A204.1 (cell line): ENCODE results near the gene EXTL2.
"Not testable (repeated sequence)": the region's sequence is repeated elsewhere in the genome, so short reads cannot be mapped to it uniquely, and the experiment has no call there.

ENCODE experiments used
- FAIRE-seq: peaks from 2 replicates; lab custom pipeline; 2012; peaks lifted over from hg19 to GRCh38; lab: Jason Lieb, UNC

The EXTL2 gene, protein sequence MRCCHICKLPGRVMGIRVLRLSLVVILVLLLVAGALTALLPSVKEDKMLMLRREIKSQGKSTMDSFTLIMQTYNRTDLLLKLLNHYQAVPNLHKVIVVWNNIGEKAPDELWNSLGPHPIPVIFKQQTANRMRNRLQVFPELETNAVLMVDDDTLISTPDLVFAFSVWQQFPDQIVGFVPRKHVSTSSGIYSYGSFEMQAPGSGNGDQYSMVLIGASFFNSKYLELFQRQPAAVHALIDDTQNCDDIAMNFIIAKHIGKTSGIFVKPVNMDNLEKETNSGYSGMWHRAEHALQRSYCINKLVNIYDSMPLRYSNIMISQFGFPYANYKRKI

DNA sequence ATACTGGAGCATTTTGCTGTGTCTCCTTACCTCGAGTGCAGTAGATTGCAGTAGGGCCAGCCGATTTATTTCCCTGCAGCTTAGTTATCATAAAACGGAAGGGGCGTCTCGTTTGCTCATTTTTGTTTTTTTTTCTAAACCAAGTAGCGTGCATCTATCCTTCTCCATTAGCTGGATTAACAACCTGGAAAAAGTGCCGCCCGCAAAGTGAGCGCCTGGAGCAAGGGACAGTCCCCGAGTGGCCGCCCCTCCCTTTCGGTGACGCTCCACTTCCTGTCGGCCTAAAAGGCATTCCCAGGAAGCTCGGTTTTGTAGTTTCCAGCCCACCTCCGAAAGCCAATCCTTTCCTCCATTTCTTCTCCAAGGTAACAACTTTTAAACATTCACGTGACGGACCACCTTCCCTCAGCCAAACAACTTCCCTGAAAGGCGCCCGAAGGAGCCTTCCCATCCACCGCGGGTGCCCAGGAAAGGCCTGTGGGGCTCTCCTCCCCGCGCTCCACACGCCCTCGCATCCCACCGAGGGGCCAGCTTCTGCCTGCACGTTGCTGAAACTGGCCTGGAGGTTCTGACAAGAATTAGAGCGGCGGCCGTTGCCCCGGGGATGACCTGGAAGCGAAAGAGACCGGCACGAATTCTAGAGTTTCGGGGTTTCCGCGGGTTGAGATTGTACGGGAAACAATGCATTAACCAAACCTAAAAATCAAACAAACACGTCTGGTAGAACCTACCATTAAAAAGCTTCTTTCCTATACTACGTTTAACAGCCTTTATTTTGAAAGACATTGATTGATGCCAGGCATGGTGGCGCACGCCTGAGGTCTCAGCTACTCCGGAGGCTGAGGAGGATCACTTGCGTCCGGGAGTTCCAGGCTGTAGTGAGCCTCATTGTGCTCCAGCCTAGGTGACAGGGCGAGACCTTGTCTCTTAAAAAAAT is at the start of gene EXTL2:
Gene EXTL2 (minus strand): TSS at position 240 of the 937 bp plus-strand sequence. CDS start 6,085 bp downstream, outside the sequence.
- FAIRE-seq = peak; percentile 60

DNA sequence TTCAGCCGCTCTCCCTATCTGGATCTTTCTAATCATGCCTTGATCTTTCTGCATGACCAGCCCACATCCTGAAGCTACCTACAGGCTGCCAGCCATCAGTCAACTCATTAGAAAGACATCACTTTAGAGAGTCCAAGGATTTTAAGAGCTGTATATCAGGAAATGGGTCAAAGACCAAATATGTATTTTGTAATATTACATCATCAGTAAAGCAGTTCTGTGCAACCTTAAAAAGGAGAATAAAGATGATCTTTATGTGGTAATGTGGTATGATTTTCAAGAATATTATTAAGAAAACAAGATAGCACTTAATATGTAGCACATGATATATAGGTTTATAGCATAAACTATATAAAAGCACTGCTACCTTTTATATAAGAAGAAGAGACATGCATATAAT is 48.9 kb upstream of the EXTL2 start:
- FAIRE-seq = no peak

DNA sequence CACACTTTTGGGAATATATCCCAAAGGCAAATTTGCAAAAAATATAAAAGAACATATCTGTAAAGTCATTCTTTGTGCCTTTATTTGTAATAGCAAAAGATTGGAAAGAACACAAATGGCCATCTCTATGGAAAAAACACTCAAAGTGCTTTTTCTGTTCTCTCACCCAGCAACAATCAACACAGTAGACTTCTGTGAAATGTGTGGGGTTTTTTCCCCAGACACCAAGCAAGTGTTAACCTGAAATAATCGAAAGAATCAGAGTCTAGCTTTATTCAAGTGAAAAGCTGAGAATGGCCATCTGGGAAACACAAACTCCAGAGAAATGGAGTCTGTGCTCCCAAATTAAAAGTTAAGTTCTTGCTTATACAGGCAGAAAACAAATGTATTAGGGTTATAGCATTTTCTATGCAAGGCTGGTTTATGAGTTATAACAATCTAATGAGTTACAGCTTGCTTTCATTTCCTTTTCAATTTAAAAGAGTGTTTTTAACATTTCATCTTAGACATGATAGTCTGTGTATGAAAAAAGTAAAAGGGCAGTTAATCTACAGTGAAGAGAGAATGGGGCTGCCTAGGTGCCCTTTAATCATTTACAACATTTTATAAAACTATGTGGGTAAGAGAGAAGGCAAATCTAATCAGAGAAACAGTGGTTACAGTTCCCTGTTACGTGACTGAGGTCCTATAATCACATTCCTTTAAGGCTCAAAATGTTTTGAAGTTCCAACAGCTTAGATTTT is 47.8 kb upstream of the EXTL2 start:
- no peak for FAIRE-seq

DNA sequence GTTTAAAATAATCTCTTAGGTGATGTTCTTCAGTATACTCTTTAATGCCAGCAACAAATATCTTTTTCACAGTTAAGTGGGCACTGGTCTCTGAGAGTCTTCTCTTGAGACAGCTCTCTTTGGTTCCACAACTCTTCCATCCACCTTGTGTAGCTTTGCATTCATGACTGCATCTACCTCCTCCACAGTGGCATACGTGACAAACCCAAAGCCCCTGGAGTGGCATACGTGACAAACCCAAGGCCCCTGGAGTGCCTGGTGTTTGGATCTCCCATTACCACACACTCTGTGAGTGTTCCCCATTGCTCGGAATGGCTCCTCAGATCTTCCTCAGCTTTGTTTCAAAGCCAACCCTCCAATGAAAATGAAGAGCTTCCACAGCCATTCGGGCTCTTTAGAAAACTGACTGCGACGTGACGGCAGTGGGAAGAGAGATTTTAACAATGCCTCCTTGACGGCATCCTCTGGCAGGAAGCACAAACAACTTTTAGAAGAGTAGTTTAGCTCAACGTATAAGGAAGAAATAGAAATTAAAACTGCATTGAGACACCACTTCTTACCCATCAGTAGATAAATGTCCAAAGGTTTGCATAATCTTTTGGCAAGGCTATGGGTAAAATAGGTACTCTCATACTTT is 47.1 kb upstream of the EXTL2 start:
- FAIRE-seq = no peak

DNA sequence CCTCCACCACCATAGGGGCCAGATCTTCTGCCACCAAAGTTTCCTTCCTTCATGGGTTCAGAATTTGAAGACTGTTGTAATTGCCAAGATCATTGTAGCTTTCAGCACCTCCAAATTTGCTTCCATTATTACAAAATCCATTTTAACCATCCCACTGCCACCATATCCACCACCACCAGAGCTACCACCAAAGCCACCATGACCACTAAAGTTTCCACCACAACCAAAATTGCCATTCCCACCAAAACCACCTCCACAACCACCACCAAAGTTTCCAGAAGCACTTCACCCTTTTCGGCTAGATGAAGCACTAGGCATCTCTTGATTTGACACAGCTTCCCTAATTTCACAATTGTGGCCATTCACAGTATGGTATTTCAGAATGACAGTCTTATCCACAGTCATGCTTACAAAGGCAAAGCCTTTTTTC is 46.5 kb upstream of the EXTL2 start:
- no peak for FAIRE-seq

DNA sequence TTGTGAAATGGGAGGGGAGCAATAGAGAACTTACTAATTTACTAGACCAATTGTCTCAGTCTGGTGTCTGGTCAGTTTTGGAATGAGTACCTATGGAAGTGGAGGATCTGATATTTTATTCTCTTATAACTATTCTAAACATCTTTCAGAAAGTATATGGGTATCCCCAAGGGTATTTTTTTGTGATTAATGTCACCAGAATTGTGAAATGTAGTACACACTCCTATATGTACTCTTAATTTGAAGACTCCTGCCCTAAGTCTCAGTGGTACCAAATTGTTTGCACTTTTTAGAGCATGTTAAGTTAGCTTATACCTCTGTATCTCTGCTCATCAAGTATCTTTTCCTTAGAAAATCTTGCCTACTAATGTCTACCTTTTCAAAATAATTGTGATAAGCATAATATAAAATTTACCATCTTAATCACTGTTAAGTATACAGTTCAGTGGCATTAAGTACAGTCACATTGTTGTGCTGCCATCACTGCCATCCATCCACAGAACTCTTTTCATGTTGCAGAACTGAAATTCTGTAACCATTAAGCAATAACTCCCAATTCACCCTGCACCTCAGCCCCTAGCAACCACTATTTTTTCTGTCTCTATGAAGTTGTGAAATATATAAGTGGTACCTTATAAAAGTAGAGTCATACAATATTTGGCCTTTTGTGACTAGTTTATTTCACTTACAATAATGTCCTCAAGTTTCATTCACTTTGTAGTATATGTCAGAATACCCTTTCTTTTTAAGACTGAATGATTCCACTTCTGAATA is 41.7 kb upstream of the EXTL2 start:
- no peak for FAIRE-seq

DNA sequence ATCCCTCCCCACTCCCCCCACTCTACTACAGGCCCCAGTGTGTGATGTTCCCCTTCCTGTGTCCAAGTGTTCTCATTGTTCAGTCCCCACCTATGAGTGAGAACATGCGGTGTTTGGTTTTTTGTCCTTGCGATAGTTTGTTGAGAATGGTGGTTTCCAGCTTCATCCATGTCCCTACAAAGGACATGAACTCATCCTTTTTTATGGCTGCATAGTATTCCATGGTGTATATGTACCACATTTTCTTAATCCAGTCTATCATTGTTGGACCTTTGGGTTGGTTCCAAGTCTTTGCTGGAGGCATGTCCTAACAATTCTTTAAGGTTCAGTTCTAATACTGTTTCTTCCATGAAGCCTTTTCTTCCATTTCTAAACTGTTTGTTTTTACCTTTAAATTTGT is 38.9 kb upstream of the EXTL2 start:
- FAIRE-seq = not testable (repeated sequence)

DNA sequence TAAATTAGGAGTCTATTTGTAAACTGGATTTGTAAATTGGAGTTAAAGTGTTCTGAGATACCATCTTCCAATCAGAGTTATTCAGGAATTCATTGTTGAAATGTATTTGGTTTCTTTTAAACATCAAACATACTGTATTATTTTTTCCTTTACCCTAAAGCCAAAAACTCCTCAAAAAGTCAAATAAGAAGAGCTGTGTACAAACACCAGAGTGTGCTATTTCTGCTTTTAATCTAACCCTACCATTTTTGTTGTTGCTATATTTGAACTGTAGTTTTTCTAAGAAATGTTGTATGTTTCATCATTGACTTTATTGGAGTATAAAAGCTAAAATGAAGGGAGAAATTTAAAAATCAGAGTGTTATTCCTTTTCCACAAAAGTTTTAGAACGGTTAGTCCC is 37.1 kb upstream of the EXTL2 start:
- no peak for FAIRE-seq

DNA sequence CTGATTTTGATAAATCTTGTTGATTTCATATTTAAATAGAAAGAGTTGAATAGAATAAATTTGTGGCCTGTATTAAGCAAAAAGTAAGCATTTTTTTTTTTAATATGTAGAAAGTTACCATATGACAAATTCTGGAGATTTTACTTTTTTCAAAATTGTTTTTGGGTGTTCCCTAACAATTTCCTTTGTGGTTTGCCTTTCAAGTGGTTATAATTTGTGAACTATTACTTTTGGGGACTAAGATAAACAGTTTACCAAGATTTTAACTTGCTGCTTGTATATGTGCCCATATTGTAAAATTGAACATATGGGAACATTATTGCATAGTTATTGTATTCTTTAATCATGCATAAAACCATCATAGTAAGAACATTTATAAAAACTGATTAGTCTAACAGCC is 35.9 kb upstream of the EXTL2 start:
- peak; percentile 44 for FAIRE-seq

DNA sequence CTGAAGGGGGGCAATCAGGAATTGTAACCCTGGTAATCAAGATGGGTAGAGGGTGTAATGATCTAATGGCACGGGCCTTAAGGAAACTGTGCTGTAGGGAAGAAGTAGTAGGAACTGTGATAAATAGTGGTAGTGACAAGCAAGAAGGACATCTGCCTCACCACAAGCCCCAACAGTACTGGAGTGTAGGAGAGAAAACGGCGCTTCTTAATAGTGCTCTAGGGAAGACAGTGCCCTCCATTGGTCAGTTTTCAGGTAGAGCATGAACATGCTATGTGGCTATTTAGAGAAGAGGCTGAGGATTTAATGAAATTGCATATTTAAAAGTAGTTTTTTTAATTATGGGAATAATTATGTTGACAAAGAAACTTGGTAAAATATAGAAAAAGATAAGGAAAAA is 33.5 kb upstream of the EXTL2 start:
- FAIRE-seq = no peak

DNA sequence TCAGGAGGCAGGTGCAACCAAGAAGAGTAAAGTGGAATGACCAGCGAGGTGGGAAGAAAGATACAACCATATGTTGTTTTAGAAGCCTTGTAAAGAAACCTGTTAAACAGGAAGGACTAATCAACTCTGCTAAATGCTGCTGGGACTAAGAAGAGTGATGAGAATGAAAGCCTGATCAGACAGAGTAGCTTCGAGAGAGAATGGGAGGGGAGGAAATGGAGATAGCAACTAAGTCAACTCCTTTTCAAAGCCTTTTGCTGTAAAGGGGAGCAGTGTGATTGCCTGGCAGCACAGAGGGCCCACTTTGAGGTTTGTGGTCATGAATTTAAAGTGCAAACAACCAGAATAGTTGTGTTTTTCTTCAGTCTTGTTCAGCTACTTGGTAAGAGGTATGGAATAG is 32.6 kb upstream of the EXTL2 start:
- FAIRE-seq = no peak

DNA sequence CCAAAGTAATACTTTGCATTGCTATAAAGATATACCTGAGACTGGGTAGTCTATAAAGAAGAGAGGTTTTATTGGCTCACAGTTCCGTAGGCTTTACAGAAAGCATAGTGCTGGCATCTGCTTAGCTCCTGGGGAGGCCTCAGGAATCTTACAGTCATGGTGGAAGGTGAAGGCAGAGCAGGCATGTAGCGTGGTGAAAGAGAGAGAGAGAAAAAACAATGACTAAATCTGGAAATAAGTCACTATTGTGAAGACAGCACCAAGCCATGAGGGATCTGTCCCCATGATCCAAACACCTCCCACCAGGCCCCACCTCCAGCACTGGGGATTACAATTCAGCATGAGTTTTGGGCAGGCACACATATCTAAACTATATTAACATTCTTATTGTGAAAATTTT is 31.6 kb upstream of the EXTL2 start:
- FAIRE-seq = no peak

DNA sequence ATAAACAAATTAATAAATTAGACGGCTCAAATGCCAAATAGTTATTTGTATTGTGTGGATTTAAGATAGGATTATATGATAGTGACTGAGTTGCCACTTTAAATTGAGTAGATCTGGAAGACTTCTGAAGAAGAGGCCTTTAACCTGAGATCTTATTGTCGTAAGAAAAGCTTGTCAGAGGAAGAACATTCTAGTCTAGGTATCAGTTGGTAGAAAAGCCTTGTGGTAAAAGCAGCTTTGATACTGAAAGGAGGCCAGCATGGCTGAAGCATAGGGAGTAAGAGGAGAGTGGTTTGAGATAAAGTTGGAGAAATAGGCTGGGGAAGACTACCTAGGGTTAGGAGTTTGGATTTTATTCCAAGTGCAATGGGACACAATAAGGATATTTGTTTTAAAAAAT is 30.3 kb upstream of the EXTL2 start:
- no peak for FAIRE-seq

DNA sequence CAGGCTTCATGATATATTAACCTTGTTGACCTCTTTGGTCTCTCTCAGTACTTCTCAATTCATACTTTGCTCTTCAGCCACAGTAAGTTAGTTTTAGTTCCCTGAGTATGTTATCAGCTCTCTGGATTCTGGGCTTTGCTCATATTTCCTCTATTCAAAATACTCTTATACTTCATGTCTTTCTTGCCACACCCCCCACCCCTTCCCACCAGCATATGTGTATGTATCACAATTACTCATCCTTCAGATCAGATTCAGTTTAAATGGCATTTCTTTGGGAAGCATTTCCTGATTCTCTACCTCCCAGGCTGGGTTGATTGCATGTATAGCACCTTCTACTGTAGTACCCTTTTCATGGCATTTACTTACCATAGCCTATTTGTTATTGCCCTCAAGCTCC is 29.6 kb upstream of the EXTL2 start:
- no peak for FAIRE-seq

DNA sequence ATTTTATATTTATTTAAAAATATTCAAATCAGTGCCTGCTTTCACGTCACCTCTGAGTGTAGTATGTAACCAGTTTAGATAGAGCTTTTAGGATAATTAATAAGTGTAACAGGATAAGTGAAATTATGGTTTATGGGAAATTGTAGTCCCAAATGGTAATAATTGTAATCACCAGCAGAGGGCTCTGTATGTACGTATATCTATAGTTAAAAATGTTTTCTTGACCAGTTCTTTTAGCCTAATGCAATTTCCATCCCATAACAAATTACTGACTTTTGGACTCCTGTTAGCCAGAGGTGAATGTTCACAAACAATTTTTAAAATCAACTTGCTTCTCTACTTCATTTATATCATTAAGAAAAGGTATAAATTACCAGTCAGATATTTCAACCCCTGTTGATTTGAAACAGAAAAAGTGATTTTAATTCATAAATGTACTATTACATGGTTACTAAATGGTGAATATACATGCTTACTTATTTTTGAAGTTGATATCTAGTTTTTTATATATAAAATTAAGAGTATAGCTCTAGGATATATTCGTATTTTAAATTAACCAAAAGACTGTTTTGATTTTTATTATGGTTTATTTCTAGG is 26.6 kb upstream of the EXTL2 start:
- FAIRE-seq = peak; percentile 97

DNA sequence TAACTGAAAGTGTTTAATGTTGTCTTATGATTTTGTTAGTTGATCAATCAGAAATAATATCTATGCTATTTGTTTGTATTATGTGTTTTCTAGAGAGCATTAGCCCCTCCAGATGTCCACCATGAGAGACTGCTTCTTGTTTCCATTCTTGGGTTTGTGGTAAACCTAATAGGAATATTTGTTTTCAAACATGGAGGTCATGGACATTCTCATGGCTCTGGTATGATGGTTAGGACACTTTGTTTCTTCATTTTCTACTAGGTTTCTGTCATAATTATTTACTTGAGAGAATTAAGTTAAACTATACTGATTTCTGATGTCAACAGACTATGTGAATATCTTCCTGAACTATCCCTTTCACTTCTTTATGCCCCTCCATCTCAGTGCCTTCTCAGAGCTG is 17.4 kb upstream of the EXTL2 start:
- FAIRE-seq = no peak

DNA sequence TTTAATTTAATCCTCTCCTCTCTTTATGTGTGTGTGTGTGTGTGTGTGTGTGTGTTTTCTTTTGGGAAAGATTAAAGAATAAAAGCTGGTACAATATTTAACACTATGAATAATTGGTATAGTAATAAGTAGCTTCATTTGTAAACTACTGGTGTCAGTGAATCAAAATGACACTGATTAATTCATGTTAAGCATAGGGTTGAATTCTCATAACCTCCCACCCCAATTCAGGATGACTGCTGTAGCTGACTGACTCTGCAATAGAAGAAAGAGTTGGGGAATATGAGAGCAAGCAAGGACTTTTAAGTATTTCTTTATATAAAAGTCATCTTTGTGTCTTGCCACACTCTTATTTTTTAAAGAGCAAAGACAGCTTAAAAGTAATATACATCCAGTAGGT is 14.4 kb upstream of the EXTL2 start:
- no peak for FAIRE-seq

DNA sequence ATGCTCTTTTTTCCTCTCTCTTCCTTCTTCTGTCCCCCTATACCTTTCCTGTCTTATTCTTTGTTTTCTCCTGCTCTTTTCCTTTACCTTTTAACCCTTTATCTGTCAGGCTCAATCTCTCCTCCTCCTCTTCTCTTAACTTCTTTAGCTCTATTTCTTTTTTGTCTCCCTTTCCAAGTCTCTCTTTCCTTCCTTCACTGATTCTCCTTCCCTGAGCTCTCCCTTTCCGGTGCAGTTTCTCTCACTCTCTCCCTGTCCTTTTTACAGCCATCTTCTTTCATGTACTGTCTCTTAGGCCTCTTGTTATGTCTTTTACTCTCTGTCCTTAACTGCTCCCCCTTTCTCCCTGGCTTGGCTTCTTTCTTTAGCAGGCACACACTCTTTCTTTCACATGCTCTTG is 13.2 kb upstream of the EXTL2 start:
- no peak for FAIRE-seq

DNA sequence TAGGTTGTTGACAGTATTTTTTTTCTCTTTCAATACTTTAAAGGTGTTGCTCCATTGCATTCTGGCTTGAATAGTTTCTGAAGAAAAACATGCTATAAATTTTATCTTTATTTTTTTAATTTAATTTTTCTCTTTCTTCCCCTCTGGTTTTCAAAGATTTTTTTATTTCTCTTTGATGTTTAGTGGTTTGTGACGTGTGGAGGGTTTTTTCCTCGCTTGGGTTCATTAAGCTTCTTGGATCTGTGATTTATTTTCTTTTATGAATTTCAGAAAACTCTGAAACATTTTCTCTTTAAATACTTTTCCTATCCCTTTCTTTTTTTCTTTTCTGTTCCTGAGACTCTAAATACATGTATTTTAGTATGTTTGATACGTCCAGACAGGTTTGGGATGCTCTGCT is 10.5 kb upstream of the EXTL2 start:
- FAIRE-seq = no peak

DNA sequence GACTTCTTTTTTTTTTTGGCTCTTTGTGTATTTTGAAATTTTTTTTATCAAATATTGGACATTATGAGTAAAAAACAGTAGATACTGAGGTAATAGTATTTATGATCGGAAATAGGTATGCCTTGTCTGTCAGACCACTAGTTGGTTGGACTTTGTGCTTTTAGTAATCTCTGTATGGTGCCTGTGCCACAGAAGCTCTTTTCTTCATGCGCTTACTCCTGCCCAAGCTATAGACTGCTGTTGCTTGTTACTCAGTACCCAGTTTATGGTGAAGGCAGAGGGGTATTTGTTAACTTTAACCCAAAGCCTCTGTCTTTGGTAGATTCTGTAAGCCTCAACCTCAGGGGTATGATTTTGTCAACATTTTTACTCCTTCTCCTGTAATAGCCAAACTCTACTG is 9.9 kb upstream of the EXTL2 start:
- FAIRE-seq = no peak

DNA sequence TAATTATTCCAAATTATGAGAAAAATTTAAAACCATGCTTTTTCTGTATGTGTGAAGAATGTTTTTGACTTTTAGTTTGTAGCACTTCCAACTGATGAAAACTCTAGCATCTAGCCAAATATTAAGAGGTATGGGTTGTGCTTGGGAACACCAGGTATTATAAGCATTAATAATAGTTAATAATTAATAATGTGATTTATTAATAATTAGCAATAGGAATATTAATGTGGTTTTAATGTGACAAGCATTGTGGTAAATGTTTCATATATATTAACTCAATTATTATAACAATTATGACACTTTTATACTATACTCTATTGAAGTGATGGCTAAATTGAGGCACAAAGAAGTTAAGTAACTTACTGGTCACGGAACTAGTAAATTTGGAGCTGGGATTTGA is 9.1 kb upstream of the EXTL2 start:
- FAIRE-seq = no peak
